ENCODE data around the gene PANK4. TPM values are rescaled to one million over a fixed set of nuclear protein-coding genes. Genes with fewer than 3 reads are reported as not detected.

The PANK4 gene
- total RNA-seq, 1 experiment from 2014 or later: 32.2 TPM

DNA sequence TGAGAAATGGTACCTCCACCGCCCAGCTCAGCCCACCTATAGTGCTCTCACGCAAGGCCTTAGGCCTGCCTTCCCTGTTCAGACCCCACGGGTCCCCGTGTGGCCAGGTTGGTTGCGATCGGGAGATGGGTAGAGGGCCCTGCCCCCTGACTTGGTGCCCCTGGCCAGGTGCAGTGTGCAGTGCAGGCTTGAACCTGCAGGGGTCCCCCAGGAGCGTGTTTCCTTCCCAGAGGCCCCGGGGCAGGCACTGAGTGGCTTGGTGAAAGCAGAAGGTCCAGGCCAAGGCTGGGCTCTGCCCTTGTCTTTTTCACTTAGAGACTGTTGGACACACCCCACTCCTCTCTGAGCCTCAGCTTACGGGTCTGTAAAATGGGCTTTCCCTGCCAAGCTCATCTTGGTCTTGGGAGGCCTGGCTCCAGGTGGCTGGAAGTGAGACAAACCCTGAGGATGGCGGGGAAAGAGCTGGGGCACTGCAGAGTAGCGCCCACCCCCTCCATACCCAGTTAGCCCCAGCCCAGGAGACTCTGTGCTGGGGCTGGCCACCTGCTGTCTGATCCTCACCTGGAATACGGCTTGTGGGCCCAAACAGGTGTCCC, 13.0 kb upstream of the PANK4 start:
- Histone ChIP-seq H2BK12ac (ENCODE audit: insufficient read length, low read depth, low read length) (no peak overlapping the region), H4K5ac (ENCODE audit: insufficient read length, low read depth, low read length) (no peak overlapping the region), H3K4me1 (ENCODE audit: insufficient read depth, low read length) (no peaks in the 10 kb centered on the region), H3K23me2 (ENCODE audit: insufficient read length, low read depth, low read length, poor library complexity, severe bottlenecking) (no peaks in the 10 kb centered on the region), H3K79me1 (ENCODE audit: insufficient read depth, low read depth, low read length, poor library complexity, severe bottlenecking) (no peaks in the 10 kb centered on the region), H3K27me3 (ENCODE audit: insufficient read depth, low read length) (no peaks in the 10 kb centered on the region; the same call in 1 of the 2 replicates), H3K4ac (ENCODE audit: low read depth, low read length) (no peak overlapping the region), H2BK15ac (ENCODE audit: low read depth, low read length) (no peak overlapping the region), H3K23ac (ENCODE audit: insufficient read length, low read depth, low read length) (no peak overlapping the region), H3T11ph (ENCODE audit: low read length) (no peak overlapping the region), H3K4me2 (ENCODE audit: insufficient read depth, insufficient read length, low read length) (no peak overlapping the region), H4K91ac (ENCODE audit: insufficient read length, low read depth, low read length) (no peak overlapping the region), H4K8ac (replicated peaks; ENCODE audit: insufficient read length, low read depth, low read length) (no peak overlapping the region), H3K27ac (ENCODE audit: insufficient read length, low read depth, low read length) (no peak overlapping the region), H3K9ac (ENCODE audit: extremely low read depth, insufficient read length, low read length) (no peak overlapping the region), H3K9me3 (ENCODE audit: control insufficient read depth, low read depth, low read length) (no peaks in the 10 kb centered on the region), H2BK5ac (ENCODE audit: insufficient read length, low read length) (no peak overlapping the region), H3K56ac (ENCODE audit: insufficient read length, low read depth, low read length) (no peak overlapping the region), H2BK120ac (ENCODE audit: low read depth, low read length, poor library complexity, severe bottlenecking) (no peak overlapping the region), H2AK5ac (ENCODE audit: insufficient read length, low read length) (no peak overlapping the region), H3K14ac (ENCODE audit: insufficient read depth, low read length) (no peak overlapping the region), H2BK20ac (ENCODE audit: low read depth, low read length, poor library complexity, severe bottlenecking) (no peak overlapping the region), H2AFZ (ENCODE audit: low read length) (no peak overlapping the region), H4K20me1 (ENCODE audit: control insufficient read depth, insufficient read depth, insufficient read length) (peaks cover 3% of the 10 kb centered on the region), H3K18ac (ENCODE audit: insufficient read length, low read depth, low read length) (no peak overlapping the region), H3K79me2 (ENCODE audit: insufficient read depth, low read length) (no peaks in the 10 kb centered on the region)
- peaks cover 0 to 3% of the 10 kb centered on the region in 2 experiments; a peak in 2 of 5 replicates for H3K9me3 Mint-ChIP-seq
- peaks cover 7 to 27% of the 10 kb centered on the region in 2 experiments for H3K4me1 Mint-ChIP-seq
- H3K27ac Mint-ChIP-seq: no peak overlapping the region
- TF ChIP-seq CTCF (conservative IDR thresholded peaks at IDR 0.05): peak; percentile 71
- no peaks in the 10 kb centered on the region for H3K36me3 Mint-ChIP-seq (ENCODE audit: insufficient read depth in 1 of 3, low read depth in 3 of 3)
- peaks cover 72% of the 10 kb centered on the region for H3K27me3 Mint-ChIP-seq (ENCODE audit: low read depth)
- DNase-seq: peak; percentile 79
- H3K4me3 Mint-ChIP-seq: no peak overlapping the region
- WGBS (ENCODE audit: extremely low coverage, insufficient read length, low lambda C conversion rate): no CpG with 5 or more reads among the region's 12 CpGs
